IPS-NIHi11 (cell line): Measurements from ENCODE around the gene SKI.
A peak's percentile ranks its signal among the peaks of the same experiment; 100 is the strongest.

Experiments
- DNase-seq: peaks from one replicate; pipeline ENCODE4 v3.0.0; 2012; ENCODE audit warnings: mixed read lengths, low spot score

The SKI gene

GRCh38 chr1:2209400-2210083 lies 18.6 kb upstream of the SKI start:
- DNase-seq, result no peak

- DNase-seq, result no peak
Observed at GRCh38 chr1:2210084-2210653, 17.9 kb upstream of the SKI start.

- DNase-seq, result no peak
Observed at GRCh38 chr1:2210786-2211185, 17.3 kb upstream of the SKI start.

- DNase-seq, result no peak
Observed at GRCh38 chr1:2212274-2212531, 15.9 kb upstream of the SKI start.

DNA sequence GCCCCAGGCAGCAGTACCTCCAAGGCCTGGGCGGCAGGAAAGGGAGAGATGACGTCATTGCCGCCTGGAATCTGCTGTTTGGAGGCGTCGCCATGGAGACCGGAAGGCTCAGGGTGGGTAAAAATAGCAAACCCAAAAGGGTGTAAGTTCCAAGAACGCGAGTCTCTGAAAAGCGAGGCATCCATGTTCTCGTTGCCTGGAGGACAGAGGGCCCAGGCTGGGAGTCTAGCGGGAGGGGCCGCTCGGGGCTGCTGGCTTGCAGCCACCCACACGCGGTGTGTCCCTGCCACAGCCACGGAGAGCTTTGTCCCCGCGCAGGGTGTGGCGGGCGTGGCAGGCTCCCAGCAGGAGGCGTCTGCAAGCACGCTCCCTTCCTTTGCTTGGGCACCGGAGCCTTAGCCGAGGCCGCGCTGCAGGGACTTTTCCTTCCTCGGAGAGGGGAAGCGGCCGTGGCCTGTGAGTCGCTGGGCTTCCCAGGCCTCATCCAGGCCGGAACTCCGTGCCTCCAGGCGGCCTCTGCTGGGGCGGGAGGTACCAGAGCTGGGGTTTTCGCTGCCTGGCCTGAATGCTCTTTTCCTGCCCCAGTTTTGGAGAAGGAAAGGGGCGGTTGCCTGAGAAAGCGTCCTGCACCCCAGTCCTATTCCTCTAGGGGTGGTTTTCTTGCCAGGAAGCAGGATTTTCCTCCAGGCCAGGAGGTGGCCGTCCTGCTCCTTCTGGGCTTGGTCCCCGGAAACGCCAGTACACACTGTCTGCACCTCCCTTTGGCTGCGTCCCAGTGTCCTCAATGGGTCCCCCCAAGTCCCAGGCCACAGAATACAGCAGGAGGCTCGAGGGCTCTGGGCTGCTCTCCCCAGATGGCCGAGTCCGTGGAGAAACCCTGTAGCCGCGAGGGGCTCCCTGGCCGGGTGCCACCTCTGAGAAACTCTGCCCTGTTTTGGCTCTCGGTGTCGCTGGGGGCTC lies 15.3 kb upstream of the SKI start:
- DNase-seq, result peak; percentile 87

- DNase-seq, result no peak
Observed at GRCh38 chr1:2213576-2214505, 14.3 kb upstream of the SKI start.

DNA sequence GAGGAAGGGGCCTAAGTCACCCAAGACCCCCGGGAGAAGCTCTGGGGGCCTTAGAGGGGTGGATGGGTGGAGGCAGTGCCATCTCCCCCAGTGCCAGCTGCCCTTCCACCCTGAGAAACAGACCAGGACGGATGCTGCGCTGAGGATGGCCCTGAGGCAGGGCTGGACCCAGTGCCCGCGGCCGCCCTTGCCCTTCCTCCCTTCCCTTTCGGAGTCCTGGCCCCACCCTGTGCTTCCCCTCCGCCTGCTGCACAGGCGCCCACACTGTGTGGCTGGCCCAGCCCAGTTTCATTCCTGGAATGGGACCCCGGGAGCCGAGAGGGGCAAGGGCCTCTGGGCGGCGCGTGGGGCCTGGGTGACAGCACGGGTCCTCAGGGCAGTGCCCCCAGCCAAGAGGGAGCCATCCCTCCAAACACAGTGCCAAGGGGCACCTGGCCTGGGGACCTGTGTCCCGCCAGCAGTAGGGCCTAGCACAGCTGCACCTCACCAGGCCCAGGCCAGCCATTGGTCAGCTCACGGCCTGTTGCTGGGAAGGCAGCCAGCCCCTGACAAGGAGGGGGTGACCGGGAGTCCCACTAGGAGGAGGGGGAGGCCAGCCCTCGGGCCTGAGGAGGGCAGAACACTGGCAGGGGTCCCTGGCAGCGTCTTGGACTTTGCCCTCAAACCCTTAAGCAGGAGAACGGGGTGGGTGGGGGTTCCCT lies 13.4 kb upstream of the SKI start:
- no peak for DNase-seq

DNA sequence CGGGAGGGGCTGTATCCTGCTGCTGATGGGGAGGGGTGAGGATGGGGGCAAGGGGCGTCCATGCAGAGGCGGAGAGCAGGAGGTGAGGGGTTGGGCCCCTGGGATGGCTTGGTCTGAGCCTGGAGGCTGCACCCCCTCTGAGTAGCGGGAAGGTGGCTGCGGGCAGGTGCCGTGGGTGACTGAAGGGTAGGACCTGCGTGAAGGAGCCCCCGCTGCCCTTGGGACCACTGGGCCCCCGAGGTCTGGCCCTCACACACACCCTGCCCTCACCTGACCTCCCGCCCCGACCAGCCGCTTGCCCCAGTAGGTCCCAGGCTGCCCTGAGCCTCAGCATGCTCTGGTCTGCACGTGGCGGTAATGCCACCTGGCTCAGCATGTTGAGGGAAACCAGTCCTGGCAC lies 12.8 kb upstream of the SKI start:
- no peak for DNase-seq

- DNase-seq, result no peak
Observed at GRCh38 chr1:2215909-2216766, 12.0 kb upstream of the SKI start.

DNA sequence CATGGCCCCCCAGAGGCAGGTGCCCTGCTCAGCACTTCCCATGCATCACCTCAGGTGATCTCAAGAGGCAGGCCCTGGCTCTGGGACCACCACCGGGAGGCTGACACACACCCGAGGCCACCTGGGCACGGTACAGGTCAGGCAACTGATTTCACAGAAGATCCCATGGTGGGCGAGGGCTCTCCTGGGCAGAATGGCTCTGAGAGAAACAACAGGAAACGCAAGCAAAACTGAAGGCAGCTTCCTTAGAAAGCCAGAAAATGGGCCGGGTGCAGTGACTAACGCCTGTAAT lies 11.4 kb upstream of the SKI start:
- no peak for DNase-seq

- DNase-seq, result no peak
Observed at GRCh38 chr1:2221271-2221670, 6.8 kb upstream of the SKI start.

GRCh38 chr1:2224170-2224584 lies 3.9 kb upstream of the SKI start:
- no peak for DNase-seq

DNA sequence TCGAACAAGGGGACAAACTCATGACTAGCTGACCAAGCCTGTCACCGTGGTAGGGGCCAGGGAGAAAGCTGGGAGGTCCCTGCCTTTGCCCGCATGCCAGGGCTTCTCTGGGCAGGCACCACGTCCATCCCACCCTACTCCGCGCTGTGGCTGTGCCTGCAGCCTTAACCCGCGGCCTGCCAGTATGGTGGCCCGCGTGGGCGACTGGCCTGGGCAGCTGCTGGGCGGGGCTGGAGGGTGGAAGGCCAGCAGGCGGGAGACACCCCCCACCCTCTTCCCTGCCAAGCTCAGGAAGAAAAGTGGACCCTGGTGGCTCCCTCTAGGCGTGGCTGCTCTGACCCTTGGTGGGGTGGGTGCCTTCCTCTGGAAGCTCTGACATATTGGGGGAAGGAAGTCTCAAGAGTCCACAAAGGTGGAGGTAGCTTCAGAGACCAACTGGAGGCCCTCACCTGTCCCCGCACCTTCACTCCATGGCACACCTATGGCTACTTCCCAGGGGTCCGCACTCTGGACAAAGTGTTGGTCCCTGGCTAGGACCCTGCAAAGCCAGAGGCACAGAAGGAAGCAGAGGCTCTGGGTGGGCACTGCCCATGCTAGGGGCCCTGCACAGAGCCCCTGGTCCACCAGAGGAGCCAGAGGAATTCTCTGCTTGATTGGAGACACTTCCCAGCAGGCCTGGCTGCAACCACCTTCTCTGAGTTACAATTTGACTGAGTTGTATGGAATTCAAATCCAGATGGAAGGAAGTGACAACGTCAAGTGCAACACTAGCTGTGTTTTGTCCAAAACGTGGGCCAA lies 3.3 kb upstream of the SKI start:
- DNase-seq, result no peak

DNA sequence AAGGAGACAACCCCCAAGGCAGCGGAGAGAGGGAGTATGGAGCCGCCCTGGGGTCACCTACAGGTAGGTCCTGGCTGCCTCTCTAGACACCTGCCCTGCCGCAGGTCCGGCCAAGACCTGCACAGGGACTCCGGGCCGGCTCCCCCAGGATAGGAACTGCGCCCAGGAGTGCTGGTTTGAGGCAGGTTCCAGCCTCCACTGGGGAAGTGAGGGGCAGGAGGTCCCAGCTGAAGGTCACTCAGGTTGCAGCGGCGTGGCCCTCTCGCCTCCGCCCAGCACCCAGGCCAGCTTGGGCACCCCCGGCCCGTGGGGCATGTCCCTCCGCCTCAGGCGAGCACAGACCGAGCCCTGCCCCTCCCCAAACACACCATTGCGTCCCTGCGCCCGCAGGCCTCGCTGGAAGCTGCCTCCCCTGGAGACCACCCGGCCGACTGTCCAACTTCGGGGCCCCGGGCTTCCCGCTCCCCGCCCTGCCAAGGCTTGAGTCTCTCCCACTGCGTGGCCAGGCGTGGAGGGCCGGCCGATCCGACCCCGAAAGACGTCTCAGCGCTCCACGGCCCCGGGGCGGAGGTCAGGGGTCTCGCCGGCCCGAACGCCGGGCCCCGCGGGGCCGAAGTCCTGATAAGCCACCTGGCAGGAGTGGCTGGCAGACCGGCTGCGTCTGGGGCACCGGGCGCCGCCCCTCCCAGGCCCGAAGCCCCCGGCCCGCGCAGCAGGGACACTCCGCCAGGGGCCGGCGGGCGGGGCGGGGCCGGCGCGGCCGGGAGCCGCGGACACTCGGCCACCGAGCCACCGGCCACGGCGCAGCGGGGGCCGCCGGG lies 1.4 kb upstream of the SKI start:
- DNase-seq, result peak; percentile 61

- DNase-seq, result peak; percentile 99
Observed at GRCh38 chr1:2227346-2228156, 568 bp upstream of the SKI start.

- no peak for DNase-seq
Observed at GRCh38 chr1:2228694-2229036, 546 bp downstream of the SKI start.

GRCh38 chr1:2229037-2229864 lies 1.1 kb downstream of the SKI start:
- no peak for DNase-seq
